AML-193 (cell line): ENCODE results near the gene SLC44A4.
"Not testable (repeated sequence)": the region's sequence is repeated elsewhere in the genome, so short reads cannot be mapped to it uniquely, and the experiment has no call there.

Experiments used
- DNase-seq, 2 experiments: peaks; one replicate each; lab custom pipeline; 2025; lab: John Stamatoyannopoulos, UW

Gene SLC44A4

DNA sequence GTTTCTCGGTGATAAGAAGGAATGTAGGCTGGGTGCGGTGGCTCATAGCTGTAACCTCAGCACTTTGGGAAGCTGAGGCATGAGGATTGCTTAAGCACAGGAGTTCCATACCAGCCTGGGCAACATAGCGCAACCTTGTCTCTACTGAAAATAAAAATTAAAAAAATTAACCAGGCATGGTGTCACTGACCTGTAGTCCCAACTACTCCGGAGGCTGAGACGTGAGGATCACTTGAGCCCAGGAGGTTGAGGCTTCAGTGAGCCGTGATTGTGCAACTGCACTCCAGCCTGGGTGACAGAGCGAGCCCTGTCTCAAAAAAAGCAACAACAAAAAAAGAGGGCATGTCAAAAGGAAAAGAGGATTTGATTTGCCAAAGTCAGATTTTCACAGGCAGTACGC is 20.1 kb downstream of the SLC44A4 start:
- DNase-seq: no peak

GRCh38 chr6:31857774-31858173 is 21.0 kb downstream of the SLC44A4 start:
- DNase-seq: not testable (repeated sequence)

DNA sequence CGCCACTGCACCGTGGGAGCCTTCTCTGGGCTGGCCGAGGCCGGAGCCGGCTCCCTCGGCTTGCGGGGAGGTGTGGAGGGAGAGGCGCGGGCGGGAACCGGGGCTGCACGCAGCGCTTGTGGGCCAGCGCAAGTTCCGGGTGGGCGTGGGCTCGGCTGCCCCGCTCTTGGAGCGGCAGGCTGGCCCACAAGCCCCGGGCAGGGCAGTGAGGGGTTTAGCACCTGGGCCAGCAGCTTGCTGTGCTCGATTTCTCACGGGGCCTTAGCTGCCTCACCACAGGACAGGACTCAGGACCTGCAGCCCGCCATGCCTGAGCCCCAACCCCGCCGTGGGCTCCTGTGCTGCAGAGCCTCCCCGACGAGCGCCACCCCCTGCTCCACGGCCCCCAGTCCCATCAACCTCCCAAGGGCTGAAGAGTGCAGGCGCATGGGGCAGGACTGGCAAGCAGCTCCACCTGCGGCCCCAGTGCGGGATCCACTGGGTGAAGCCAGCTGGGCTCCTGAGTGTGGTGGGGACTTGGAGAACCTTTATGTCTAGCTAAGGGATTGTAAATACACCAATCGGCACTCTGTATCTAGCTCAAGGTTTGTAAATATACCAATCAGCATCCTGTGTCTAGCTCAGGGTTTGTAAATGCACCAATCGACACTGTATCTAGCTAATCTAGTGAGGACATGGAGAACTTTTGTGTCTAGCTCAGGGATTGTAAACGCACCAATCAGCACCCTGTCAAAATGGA is 26.6 kb downstream of the SLC44A4 start:
- DNase-seq: not testable (repeated sequence)

DNA sequence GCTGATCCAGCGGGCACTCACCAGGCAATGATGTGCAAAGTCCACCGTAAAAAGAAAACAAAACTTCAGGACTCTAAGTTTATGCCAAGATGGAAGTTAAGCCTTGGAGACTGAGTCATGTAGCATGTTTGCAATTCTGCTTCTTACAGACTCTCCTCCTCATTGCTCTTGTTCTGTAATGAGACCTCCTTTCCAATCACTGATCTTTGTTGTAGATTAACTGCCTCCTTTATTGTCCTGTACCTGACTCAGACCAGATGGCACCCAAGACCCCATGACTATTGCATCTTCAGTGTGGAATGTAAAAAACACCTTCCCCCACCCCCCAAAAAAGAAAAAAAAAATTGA is 27.3 kb downstream of the SLC44A4 start:
- no peak for DNase-seq

DNA sequence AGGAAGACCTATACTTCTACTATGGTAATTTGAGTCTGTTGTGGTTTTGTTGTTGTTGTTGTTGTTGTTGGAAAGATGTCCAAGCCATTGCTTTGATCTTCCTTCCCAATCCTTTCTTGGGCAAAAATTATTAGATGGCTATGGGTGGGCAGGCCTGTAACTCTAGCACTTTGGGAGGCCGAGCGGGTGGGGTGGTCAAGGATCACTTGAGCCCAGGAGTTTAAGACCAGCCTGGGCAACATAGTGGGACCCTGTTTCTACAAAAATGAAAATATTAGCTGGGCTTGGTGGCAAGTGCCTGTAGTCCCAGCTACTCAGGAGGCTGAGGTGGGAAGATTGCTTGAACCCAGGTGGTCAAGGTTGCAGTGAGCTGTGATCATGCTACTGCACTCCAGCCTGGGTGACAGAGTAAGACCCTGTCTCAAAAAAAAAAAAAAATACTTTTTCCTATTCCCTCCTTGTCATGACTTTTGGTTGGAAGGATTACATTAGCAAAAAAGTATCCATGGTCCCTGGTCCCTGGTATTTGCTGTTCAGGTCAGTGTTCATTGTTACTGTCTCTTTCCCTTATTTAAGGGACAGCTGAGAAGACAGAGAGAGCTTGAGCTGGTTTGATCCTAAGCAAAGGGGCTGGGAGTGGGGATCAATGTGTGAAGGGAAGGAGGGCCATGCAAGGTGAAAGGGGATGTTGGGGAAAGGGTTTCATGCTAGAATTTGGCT is 27.9 kb downstream of the SLC44A4 start:
- no peak for DNase-seq

DNA sequence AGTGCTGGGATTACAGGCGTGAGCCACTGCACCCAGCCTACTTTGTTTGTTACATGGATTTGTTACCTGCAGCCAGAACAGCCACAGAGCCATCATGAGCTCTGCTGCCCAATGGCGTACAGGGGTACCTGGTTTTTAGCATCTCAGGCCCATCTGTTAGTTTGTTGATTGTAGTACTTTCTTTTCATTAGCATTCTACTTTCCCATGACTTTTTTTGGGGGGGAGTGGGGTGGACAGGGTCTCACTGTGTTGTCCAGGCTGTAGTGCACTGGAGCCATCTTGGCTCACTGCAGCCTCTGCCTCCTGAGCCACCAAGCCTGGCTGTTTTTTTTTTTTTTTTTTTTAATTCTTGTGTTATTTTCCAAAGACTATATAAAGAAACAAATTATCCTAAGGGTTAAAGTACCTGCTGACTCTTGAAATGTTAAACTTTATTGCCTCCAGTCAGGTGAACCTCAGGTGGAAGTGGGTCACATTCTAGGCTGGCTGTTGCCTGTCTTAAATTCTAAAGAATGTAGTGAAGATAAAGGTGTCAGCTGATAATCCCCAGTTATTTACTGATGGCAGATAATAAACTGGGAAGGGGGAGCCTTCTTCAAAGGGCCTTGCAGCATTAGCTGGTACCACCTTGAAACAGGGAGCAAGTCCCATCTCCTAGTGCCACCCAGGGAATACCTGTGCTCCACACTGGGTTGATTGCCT is 31.4 kb downstream of the SLC44A4 start:
- no peak for DNase-seq

- no peak for DNase-seq
Observed at GRCh38 chr6:31844507-31844906, 34.3 kb downstream of the SLC44A4 start.

GRCh38 chr6:31842053-31842452 is 36.7 kb downstream of the SLC44A4 start:
- DNase-seq: no peak

- DNase-seq: not testable (repeated sequence)
Observed at GRCh38 chr6:31839779-31840126, 39.0 kb downstream of the SLC44A4 start.

- DNase-seq: no peak
Observed at GRCh38 chr6:31838968-31839367, 39.8 kb downstream of the SLC44A4 start.

- DNase-seq: not testable (repeated sequence)
Observed at GRCh38 chr6:31838114-31838553, 40.7 kb downstream of the SLC44A4 start.

DNA sequence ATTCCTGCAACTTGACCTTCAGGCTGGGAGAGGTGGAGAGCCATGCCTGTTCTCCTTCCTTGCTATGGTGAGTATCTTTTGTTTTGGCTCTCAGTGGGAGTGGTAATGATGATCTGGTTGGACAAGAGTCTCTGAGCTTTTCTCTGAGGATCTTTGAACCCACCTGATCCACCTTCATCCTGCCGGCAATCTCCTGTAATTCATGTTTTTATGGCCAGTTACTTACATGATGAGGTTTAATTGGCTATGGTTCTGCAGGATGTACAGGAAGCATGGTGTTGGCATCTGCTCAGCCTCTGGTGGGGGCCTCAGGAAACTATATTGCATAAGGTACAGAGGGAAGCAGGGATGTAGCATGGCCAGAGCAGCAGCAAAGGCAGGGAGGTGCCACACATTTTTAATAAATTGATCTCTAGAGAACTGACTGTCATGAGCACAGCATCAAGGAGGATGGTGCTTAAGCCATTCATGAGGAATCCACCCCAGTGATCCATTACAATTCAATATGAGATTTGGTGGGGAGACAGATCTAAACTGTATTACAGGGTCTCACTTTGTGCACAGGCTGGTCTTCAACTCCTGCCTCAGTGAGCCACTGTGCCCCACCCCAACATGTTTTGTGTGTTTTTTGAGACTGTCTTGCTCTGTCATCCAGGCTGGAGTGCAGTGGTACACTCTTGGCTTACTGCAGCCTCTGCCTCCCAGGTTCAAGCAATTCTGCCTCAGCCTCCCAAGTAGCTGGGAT is 41.3 kb downstream of the SLC44A4 start:
- DNase-seq: peak; percentile 48

- DNase-seq: peak in 1 of 2 experiments; percentile 29
Observed at GRCh38 chr6:31836474-31837368, 42.1 kb downstream of the SLC44A4 start.

DNA sequence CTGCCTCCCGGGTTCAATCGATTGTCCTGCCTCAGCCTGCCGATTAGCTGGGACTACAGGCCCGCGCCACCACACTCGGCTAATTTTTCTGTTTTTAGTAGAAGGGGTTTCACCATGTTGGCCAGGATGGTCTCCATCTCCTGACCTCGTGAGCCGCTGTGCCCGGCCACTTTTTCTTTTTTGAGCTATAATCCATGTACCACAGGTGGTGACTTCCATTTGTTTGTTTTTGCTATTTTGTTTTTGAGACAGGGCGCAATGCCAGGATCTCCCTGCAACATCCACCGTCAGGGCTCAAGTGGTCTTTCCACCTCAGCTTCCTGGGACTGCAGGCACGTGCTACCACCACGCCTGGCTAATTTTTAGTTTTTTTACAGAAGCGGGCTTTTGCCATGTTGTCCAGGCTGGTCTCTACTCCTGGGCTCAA is 42.7 kb downstream of the SLC44A4 start:
- DNase-seq: no peak

DNA sequence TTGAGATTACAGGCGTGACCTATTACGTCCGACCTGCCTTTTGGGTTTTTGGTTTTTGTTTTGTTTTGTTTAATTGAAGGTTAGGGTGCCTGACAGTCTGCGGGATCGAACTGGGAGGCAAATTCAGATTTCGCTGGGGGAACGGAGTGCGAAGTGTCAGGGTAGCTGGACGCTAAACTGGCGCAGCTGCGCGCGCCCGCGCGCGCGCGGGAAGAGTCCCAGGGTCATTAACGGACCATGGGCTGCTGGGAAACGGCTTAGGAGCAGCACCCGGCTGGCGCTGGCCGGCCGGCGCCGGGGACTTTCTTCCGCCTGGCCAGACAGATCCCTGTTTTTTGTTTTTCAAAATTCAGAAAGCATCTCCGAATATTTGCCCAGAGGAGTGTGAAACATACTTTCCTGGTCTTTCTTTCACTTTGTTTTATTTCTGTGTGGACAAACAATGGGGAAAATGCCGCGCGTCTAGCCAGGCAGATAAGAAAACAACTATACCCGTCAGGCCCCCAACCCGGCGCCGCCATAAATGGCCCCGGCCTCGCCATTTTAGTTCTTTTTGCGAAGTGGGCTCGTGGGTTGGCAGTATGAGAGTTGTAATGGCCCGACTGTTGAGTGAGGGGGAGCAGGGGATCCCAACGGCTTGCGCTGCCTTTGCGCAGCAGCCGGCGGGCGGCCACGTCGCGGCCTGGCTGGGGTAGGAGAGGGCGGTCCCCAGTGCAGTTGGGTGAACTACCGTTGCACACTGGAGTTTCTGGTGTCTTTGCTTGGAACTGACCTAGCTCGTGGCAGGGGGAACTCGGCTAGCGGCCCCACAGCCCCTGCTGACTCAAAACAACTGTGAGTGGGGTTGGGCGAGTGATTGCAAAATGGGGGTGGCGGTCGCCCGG is 44.2 kb downstream of the SLC44A4 start:
- DNase-seq: peak; percentile 92 to 93

GRCh38 chr6:31831350-31832215 is 47.2 kb downstream of the SLC44A4 start:
- no peak for DNase-seq

- DNase-seq: no peak
Observed at GRCh38 chr6:31830886-31831335, 47.9 kb downstream of the SLC44A4 start.

GRCh38 chr6:31829633-31830283 is 49.0 kb downstream of the SLC44A4 start:
- peak; percentile 66 to 72 for DNase-seq
